ENCODE results near the gene HADHB.

GRCh38 chr2:26295511-26295910 is 50.8 kb downstream of the HADHB start:
- TF ChIP-seq REST (IDR thresholded peaks at IDR 0.05; ENCODE audit: insufficient read depth in 1 of 2, low read depth in 2 of 2, low read length in 2 of 2), result no peak
- no peak for TF ChIP-seq TAF1 (IDR thresholded peaks at IDR 0.05; ENCODE audit: borderline replicate concordance, insufficient read depth, low read length)
